ENCODE data around the gene RGS2. TPM values are rescaled to one million over a fixed set of nuclear protein-coding genes. Genes with fewer than 3 reads are reported as not detected.

Gene RGS2
- total RNA-seq, 4 donors from 2014 or later: 1.2 to 14.6 (median 5.8) TPM

DNA sequence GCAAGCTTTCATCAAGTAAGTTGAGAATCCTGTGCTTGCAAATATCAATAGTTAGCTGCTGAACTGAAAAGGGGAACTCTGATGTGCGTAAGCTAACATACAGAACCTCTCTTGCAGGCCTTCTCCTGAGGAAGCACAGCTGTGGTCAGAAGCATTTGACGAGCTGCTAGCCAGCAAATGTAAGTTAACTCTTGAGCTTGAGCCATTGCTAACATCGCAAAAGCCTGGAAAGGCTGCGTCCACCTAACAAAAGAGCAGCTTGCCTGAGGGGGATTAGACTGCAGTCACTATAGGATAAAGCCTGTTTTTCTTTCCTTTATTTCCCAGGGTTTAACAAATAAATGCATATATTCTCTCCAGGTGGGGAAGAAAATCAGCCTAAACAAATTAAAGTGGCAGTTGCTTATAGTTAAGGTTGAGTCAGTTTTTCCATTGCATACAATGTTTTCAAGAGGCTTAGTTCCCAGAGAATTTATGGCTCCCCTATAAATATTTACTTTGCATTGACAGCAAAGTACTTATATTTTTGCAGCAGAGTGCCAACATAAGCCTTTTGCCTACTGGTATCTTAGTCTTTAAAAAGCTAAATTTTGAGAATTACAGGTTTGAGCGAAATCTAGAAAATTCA lies 1.5 kb downstream of the RGS2 start:
- ATAC-seq: no peak
- in situ Hi-C loops (cut with MboI; ENCODE audit: low sequenced_read_pairs in 4 of 4) (loop anchor here in 3 of 4 donors (10.0 to 25.0 kb wide), 3 partner anchors 202 to 302 kb away; partner anchors contain the start of genes CDC73 (in 2 of the 3) and GLRX2 (in 2 of the 3)), intact Hi-C loops (cut with DNase I; ENCODE audit: low total_unique reads) (no loop called here)
- Histone ChIP-seq H3K4me1 (peaks cover 12 to 19% of the 10 kb centered on the region in 2 donors), H3K27ac (peak overlapping the region in 1 of 4 donors; percentile 79), H3K9me3 (no peaks in the 10 kb centered on the region), H3K4me3 (peak overlapping the region in 2 of 4 donors; percentile 86 to 87), H3K27me3 (no peaks in the 10 kb centered on the region), H3K36me3 (no peaks in the 10 kb centered on the region)
- TF ChIP-seq, protein P1, sequence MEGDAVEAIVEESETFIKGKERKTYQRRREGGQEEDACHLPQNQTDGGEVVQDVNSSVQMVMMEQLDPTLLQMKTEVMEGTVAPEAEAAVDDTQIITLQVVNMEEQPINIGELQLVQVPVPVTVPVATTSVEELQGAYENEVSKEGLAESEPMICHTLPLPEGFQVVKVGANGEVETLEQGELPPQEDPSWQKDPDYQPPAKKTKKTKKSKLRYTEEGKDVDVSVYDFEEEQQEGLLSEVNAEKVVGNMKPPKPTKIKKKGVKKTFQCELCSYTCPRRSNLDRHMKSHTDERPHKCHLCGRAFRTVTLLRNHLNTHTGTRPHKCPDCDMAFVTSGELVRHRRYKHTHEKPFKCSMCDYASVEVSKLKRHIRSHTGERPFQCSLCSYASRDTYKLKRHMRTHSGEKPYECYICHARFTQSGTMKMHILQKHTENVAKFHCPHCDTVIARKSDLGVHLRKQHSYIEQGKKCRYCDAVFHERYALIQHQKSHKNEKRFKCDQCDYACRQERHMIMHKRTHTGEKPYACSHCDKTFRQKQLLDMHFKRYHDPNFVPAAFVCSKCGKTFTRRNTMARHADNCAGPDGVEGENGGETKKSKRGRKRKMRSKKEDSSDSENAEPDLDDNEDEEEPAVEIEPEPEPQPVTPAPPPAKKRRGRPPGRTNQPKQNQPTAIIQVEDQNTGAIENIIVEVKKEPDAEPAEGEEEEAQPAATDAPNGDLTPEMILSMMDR (IDR thresholded peaks at IDR 0.05 in 4 of 5, conservative IDR thresholded peaks at IDR 0.05 in 1 of 5): no peak
- TF ChIP-seq POLR2A (IDR thresholded peaks at IDR 0.05): no peak
- peak; percentile 6 to 16 for DNase-seq

DNA sequence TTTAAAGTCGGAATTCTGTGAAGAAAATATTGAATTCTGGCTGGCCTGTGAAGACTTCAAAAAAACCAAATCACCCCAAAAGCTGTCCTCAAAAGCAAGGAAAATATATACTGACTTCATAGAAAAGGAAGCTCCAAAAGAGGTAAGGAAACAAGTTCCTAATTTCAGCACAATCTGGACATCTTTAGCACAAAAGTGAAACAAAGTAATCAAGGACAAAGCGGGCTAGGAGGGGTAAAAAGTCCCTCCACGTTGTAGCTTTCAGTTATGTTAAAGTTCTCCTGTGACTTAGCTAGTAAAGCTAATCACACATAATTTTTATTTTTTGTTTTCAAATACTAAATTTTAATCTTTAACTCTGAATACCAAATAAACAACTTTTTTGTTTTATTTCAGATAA lies 2.2 kb downstream of the RGS2 start:
- no peaks in the 10 kb centered on the region for H3K9me3 ChIP-seq
- H3K4me1 ChIP-seq: peaks cover 12 to 19% of the 10 kb centered on the region in 2 donors
- no peak overlapping the region for H3K4me3 ChIP-seq
- no peaks in the 10 kb centered on the region for H3K27me3 ChIP-seq
- TF ChIP-seq POLR2A (IDR thresholded peaks at IDR 0.05): no peak
- TF ChIP-seq, protein P1 (IDR thresholded peaks at IDR 0.05 in 4 of 5, conservative IDR thresholded peaks at IDR 0.05 in 1 of 5): no peak
- no peak overlapping the region for H3K27ac ChIP-seq
- in situ Hi-C loops (cut with MboI; ENCODE audit: low sequenced_read_pairs in 4 of 4): loop anchor here in 3 of 4 donors (10.0 to 25.0 kb wide), 3 partner anchors 201 to 301 kb away; partner anchors contain the start of genes CDC73 (in 2 of the 3) and GLRX2 (in 2 of the 3)
- ATAC-seq: no peak
- DNase-seq: no peak
- intact Hi-C loops (cut with DNase I; ENCODE audit: low total_unique reads): no loop called here
- no peaks in the 10 kb centered on the region for H3K36me3 ChIP-seq

DNA sequence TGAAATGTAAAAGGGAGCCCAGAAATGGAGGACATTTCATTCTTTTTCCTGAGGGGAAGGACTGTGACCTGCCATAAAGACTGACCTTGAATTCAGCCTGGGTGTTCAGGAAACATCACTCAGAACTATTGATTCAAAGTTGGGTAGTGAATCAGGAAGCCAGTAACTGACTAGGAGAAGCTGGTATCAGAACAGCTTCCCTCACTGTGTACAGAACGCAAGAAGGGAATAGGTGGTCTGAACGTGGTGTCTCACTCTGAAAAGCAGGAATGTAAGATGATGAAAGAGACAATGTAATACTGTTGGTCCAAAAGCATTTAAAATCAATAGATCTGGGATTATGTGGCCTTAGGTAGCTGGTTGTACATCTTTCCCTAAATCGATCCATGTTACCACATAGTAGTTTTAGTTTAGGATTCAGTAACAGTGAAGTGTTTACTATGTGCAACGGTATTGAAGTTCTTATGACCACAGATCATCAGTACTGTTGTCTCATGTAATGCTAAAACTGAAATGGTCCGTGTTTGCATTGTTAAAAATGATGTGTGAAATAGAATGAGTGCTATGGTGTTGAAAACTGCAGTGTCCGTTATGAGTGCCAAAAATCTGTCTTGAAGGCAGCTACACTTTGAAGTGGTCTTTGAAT lies 2.9 kb downstream of the RGS2 start:
- Histone ChIP-seq H3K27ac (no peak overlapping the region), H3K36me3 (no peaks in the 10 kb centered on the region), H3K4me3 (no peak overlapping the region), H3K9me3 (no peaks in the 10 kb centered on the region), H3K27me3 (no peaks in the 10 kb centered on the region), H3K4me1 (peaks cover 12 to 19% of the 10 kb centered on the region in 2 donors)
- ATAC-seq (no peak), DNase-seq (no peak)
- TF ChIP-seq POLR2A (IDR thresholded peaks at IDR 0.05): no peak
- TF ChIP-seq, protein P1 (IDR thresholded peaks at IDR 0.05 in 4 of 5, conservative IDR thresholded peaks at IDR 0.05 in 1 of 5): no peak
- intact Hi-C loops (cut with DNase I; ENCODE audit: low total_unique reads): no loop called here
- in situ Hi-C loops (cut with MboI; ENCODE audit: low sequenced_read_pairs in 4 of 4): loop anchor here in 3 of 4 donors (10.0 to 25.0 kb wide), 3 partner anchors 201 to 301 kb away; partner anchors contain the start of genes CDC73 (in 2 of the 3) and GLRX2 (in 2 of the 3)

DNA sequence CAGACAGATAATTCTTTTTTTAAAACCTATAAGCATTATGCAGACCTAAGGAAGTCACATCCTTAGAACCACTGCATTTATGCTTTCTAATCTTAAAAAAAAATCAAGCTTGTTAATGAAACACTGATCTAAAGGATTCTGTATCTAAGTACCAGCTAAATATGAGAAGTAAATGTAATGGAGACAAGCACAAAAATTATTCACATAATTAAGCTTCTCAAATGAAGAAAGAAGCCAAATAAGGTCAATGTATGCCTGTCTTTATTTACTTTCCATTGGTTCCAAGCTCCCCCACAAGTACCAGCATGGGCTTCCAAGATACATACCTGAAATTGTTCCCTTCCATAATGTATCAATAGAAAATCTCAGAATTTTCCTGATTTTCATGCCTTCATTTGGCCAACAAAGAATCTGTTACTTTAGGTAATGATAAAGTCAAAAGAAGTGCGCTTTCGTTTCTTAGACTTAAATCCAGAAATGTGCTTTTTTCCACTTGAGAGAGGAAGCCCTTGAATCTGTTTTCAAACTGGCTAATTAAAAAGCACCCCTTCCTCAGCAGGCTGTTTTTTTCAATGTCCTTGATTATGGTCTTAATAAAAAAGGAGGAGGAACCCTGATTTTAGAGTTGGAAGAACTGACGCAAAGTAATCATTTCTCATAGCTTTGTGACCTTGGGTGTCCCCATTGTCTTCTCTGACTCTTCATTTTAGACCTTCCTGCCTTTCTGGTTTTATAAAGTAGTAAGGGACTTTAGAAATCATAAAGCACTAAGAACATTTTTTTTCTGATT lies 3.8 kb downstream of the RGS2 start:
- ATAC-seq: no peak
- Histone ChIP-seq H3K4me1 (peaks cover 8 to 12% of the 10 kb centered on the region in 2 donors), H3K4me3 (no peak overlapping the region), H3K27me3 (no peaks in the 10 kb centered on the region), H3K36me3 (no peaks in the 10 kb centered on the region), H3K9me3 (no peaks in the 10 kb centered on the region), H3K27ac (no peak overlapping the region)
- in situ Hi-C loops (cut with MboI; ENCODE audit: low sequenced_read_pairs in 4 of 4) (loop anchor here in 3 of 4 donors (10.0 to 25.0 kb wide), 3 partner anchors 200 to 300 kb away; partner anchors contain the start of genes CDC73 (in 2 of the 3) and GLRX2 (in 2 of the 3)), intact Hi-C loops (cut with DNase I; ENCODE audit: low total_unique reads) (no loop called here)
- DNase-seq: no peak
- TF ChIP-seq POLR2A (IDR thresholded peaks at IDR 0.05): no peak
- TF ChIP-seq, protein P1 (IDR thresholded peaks at IDR 0.05 in 4 of 5, conservative IDR thresholded peaks at IDR 0.05 in 1 of 5): no peak
